GM23338 (cell line): Measurements from ENCODE around the gene GCC1. TPM values are rescaled to one million over a fixed set of nuclear protein-coding genes. Genes with fewer than 3 reads are reported as not detected.
"Not testable (repeated sequence)": the region's sequence is repeated elsewhere in the genome, so short reads cannot be mapped to it uniquely, and the experiment has no call there.

Source experiments
- ATAC-seq: fragments of 200-7000 bp; cut with Tn5 transposase; 3 replicates; pipeline ENCODE4 v1.9.1; 2020
- DNase-seq: peaks from one replicate; pipeline ENCODE4 v3.0.0-alpha.2; 2015; ENCODE audit warnings: low spot score
- H2AFZ ChIP-seq: fragments of 200-600 bp; sonication (generic); 2 replicates; pipeline ENCODE4 v1.8.0; 2016; ENCODE audit warnings: antibody characterized with exemption, mild to moderate bottlenecking, moderate library complexity
- H3F3A ChIP-seq: fragments of 200-600 bp; sonication (generic); replicated peaks from 2 replicates; pipeline ENCODE4 v1.8.0; 2017; ENCODE audit warnings: antibody characterized with exemption, mixed run types, low read depth
- H3K27ac ChIP-seq: fragments of 200-600 bp; sonication (generic); 2 replicates; pipeline ENCODE4 v1.6.1; 2016; ENCODE audit warnings: low read depth
- H3K27me3 ChIP-seq: fragments of 200-600 bp; sonication (generic); 2 replicates; pipeline ENCODE4 v1.8.0; 2016; ENCODE audit warnings: mild to moderate bottlenecking, mixed run types, moderate library complexity; ENCODE audit not compliant: insufficient read depth
- H3K36me3 ChIP-seq: fragments of 200-600 bp; sonication (generic); 2 replicates; pipeline ENCODE4 v1.8.0; 2016; ENCODE audit warnings: mild to moderate bottlenecking; ENCODE audit not compliant: insufficient read depth
- H3K4me1 ChIP-seq: fragments of 200-600 bp; sonication (generic); 2 replicates; pipeline ENCODE4 v1.8.0; 2016; ENCODE audit warnings: mild to moderate bottlenecking, moderate library complexity; ENCODE audit not compliant: insufficient read depth
- H3K4me2 ChIP-seq: fragments of 200-600 bp; sonication (generic); 2 replicates; pipeline ENCODE4 v1.7.1; 2017; ENCODE audit warnings: mixed run types
- H3K4me3 ChIP-seq: fragments of 200-600 bp; sonication (generic); 2 replicates; pipeline ENCODE4 v1.6.1; 2016; ENCODE audit warnings: mixed run types
- H3K79me2 ChIP-seq: fragments of 200-600 bp; sonication (generic); replicated peaks from 2 replicates; pipeline ENCODE4 v1.8.0; 2017; ENCODE audit warnings: mild to moderate bottlenecking; ENCODE audit not compliant: insufficient read depth
- H3K9me2 ChIP-seq: fragments of 200-600 bp; sonication (generic); 2 replicates; pipeline ENCODE4 v1.8.0; 2017; ENCODE audit not compliant: insufficient read depth
- H4K20me1 ChIP-seq: fragments of 200-600 bp; sonication (generic); replicated peaks from 2 replicates; pipeline ENCODE4 v1.8.0; 2017; ENCODE audit warnings: mild to moderate bottlenecking; ENCODE audit not compliant: insufficient read depth
- H3K27ac Mint-ChIP-seq: 2 replicates; pipeline ENCODE4 v1.8.0; 2020; ENCODE audit warnings: inconsistent platforms, mild to moderate bottlenecking, moderate library complexity, mixed read lengths
- H3K27me3 Mint-ChIP-seq: 3 replicates; pipeline ENCODE4 v1.8.0; 2022; ENCODE audit warnings: low read depth, mild to moderate bottlenecking, moderate library complexity, mixed read lengths, inconsistent platforms; ENCODE audit not compliant: insufficient read depth, poor library complexity
- H3K36me3 Mint-ChIP-seq: 3 replicates; pipeline ENCODE4 v1.8.0; 2021; ENCODE audit warnings: low read depth, mild to moderate bottlenecking, inconsistent platforms, moderate library complexity, mixed read lengths
- H3K4me1 Mint-ChIP-seq: 3 replicates; pipeline ENCODE4 v1.8.0; 2020; ENCODE audit warnings: mild to moderate bottlenecking, inconsistent platforms, mixed read lengths
- H3K4me3 Mint-ChIP-seq: 3 replicates; pipeline ENCODE4 v1.8.0; 2021; ENCODE audit warnings: moderate library complexity, mild to moderate bottlenecking, inconsistent platforms, mixed read lengths
- H3K9me3 Mint-ChIP-seq: 3 replicates; pipeline ENCODE4 v1.8.0; 2020; ENCODE audit warnings: moderate library complexity, mild to moderate bottlenecking, inconsistent platforms, mixed read lengths
- CREB1 ChIP-seq: fragments of 250-450 bp; sonication (Bioruptor Pico); IDR thresholded peaks from 2 replicates; pipeline ENCODE4 v1.5.0; 2020; ENCODE audit warnings: low read depth, mild to moderate bottlenecking, moderate library complexity
- CTCF ChIP-seq, 2 experiments: fragments of 200-600 bp in 1 of 2; sonication (generic) in 1 of 2; conservative IDR thresholded peaks; 2 replicates each; pipeline versions ENCODE4 v1.5.1 to v1.6.1; 2016 to 2017; ENCODE audit warnings: antibody characterized with exemption in 2 of 2, low read depth in 2 of 2, mild to moderate bottlenecking in 2 of 2, moderate library complexity in 1 of 2
- EZH2phosphoT487 ChIP-seq: fragments of 200-600 bp; sonication (generic); IDR thresholded peaks from one replicate; pipeline ENCODE4 v1.8.1; 2018; ENCODE audit warnings: antibody characterized with exemption; ENCODE audit not compliant: unreplicated experiment
- JUNB ChIP-seq: IDR thresholded peaks from one replicate; pipeline ENCODE4 v1.6.1; 2016; ENCODE audit warnings: antibody characterized with exemption; ENCODE audit not compliant: unreplicated experiment
- NANOG ChIP-seq: IDR thresholded peaks from 2 replicates; pipeline ENCODE4 v1.6.1; 2016; ENCODE audit warnings: antibody characterized with exemption, borderline replicate concordance
- POLR2AphosphoS5 ChIP-seq: IDR thresholded peaks from 2 replicates; pipeline ENCODE4 v1.6.1; 2016; ENCODE audit warnings: antibody characterized with exemption, low read depth
- ZNF114 ChIP-seq: fragments of 250-450 bp; sonication (Bioruptor Pico); IDR thresholded peaks from 2 replicates; pipeline ENCODE4 v1.5.0; 2020; ENCODE audit warnings: mild to moderate bottlenecking, moderate library complexity
- ZNF331 ChIP-seq: fragments of 250-450 bp; sonication (Bioruptor Pico); IDR thresholded peaks from 2 replicates; pipeline ENCODE4 v1.5.0; 2020; ENCODE audit warnings: low read depth, mild to moderate bottlenecking, moderate library complexity
- polyA plus RNA-seq: library from polyadenylated mRNA; unstranded; fragments of >200 nt; fragmentation: Nextera tagmentation; extraction: Ambion mirVana; gene quantifications from 2 replicates; pipeline ENCODE4 v1.2.1, GENCODE V29; 2016
- total RNA-seq: library from RNA; depleted of rRNA; stranded (reverse); fragments of >200 nt; shearing (Covaris generic); gene quantifications from 2 replicates; pipeline ENCODE4 v1.2.3, GENCODE V29; 2014
- TF ChIP-seq, protein P1 (sequence below): IDR thresholded peaks from one replicate; pipeline ENCODE4 v1.6.1; 2018; ENCODE audit warnings: antibody characterized with exemption; ENCODE audit not compliant: unreplicated experiment

Gene GCC1
- total and polyA plus RNA-seq, 2 experiments from 2014 or later, result 3.2 to 17.6 TPM

- TF ChIP-seq, protein P1, sequence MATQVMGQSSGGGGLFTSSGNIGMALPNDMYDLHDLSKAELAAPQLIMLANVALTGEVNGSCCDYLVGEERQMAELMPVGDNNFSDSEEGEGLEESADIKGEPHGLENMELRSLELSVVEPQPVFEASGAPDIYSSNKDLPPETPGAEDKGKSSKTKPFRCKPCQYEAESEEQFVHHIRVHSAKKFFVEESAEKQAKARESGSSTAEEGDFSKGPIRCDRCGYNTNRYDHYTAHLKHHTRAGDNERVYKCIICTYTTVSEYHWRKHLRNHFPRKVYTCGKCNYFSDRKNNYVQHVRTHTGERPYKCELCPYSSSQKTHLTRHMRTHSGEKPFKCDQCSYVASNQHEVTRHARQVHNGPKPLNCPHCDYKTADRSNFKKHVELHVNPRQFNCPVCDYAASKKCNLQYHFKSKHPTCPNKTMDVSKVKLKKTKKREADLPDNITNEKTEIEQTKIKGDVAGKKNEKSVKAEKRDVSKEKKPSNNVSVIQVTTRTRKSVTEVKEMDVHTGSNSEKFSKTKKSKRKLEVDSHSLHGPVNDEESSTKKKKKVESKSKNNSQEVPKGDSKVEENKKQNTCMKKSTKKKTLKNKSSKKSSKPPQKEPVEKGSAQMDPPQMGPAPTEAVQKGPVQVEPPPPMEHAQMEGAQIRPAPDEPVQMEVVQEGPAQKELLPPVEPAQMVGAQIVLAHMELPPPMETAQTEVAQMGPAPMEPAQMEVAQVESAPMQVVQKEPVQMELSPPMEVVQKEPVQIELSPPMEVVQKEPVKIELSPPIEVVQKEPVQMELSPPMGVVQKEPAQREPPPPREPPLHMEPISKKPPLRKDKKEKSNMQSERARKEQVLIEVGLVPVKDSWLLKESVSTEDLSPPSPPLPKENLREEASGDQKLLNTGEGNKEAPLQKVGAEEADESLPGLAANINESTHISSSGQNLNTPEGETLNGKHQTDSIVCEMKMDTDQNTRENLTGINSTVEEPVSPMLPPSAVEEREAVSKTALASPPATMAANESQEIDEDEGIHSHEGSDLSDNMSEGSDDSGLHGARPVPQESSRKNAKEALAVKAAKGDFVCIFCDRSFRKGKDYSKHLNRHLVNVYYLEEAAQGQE, result no peak
- no peak for TF ChIP-seq POLR2AphosphoS5
- TF ChIP-seq EZH2phosphoT487, result no peak
- TF ChIP-seq JUNB, result no peak
- no peak for TF ChIP-seq CTCF (conservative IDR thresholded peaks at IDR 0.05; ENCODE audit: low read depth in 2 of 2)
- TF ChIP-seq CREB1 (CRISPR knock-in tag), result no peak
- no peak for TF ChIP-seq NANOG
- TF ChIP-seq ZNF114, result no peak
- no peak for TF ChIP-seq ZNF331
Observed at GRCh38 chr7:127571741-127572505, 13.5 kb downstream of the GCC1 start (continued).

DNA sequence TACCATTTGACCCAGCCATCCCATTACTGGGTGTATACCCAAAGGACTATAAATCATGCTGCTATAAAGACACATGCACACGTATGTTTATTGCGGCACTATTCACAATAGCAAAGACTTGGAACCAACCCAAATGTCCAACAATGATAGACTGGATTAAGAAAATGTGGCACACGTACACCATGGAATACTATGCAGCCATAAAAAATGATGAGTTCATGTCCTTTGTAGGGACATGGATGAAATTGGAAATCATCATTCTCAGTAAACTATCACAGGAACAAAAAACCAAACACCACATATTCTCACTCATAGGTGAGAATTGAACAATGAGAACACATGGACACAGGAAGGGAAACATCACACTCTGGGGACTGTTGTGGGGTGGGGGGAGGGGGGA is 17.4 kb downstream of the GCC1 start:
- not testable (repeated sequence) for H3K27me3 ChIP-seq, H3F3A ChIP-seq, H3K4me2 ChIP-seq, H3K36me3 Mint-ChIP-seq, H3K27ac ChIP-seq, ATAC-seq, H3K27me3 Mint-ChIP-seq, H3K9me3 Mint-ChIP-seq, DNase-seq, H3K36me3 ChIP-seq, H3K4me3 ChIP-seq, H3K9me2 ChIP-seq, H3K4me1 Mint-ChIP-seq, H3K4me3 Mint-ChIP-seq, H3K4me1 ChIP-seq, H4K20me1 ChIP-seq, H2AFZ ChIP-seq, H3K27ac Mint-ChIP-seq, H3K79me2 ChIP-seq
